Measurements from ENCODE around the gene ABI3BP.

Gene ABI3BP

GRCh38 chr3:100912976-100913545 is 80.2 kb downstream of the ABI3BP start:
- TF ChIP-seq CTCF (conservative IDR thresholded peaks at IDR 0.05; ENCODE audit: low read length) (no peak), EZH2phosphoT487 (IDR thresholded peaks at IDR 0.05; ENCODE audit: borderline replicate concordance) (no peak)
- no peak overlapping the region for H3K9ac ChIP-seq (ENCODE audit: low read depth, low read length, poor library complexity, severe bottlenecking)
- no peaks in the 10 kb centered on the region for H3K9me2 ChIP-seq (replicated peaks; ENCODE audit: low read depth, low read length)
- no peaks in the 10 kb centered on the region for H3F3A ChIP-seq (ENCODE audit: low read depth)
- H3K4me2 ChIP-seq (ENCODE audit: low read depth, low read length, poor library complexity, severe bottlenecking) = no peak overlapping the region
- no peaks in the 10 kb centered on the region for H3K4me1 ChIP-seq (ENCODE audit: insufficient read depth, low read length, poor library complexity, severe bottlenecking)
- H3K79me2 ChIP-seq (ENCODE audit: insufficient read depth, low read length) = no peaks in the 10 kb centered on the region
- H2AFZ ChIP-seq (ENCODE audit: low read length) = no peak overlapping the region
- H3K4me3 ChIP-seq (ENCODE audit: low read length, poor library complexity, severe bottlenecking) = no peak overlapping the region
- no peaks in the 10 kb centered on the region for H4K20me1 ChIP-seq (ENCODE audit: insufficient read depth, low read length, poor library complexity, severe bottlenecking)
- no peaks in the 10 kb centered on the region for H3K27me3 ChIP-seq (ENCODE audit: insufficient read depth, low read length, poor library complexity, severe bottlenecking)
- H3K36me3 ChIP-seq (ENCODE audit: insufficient read depth, low read length) = no peaks in the 10 kb centered on the region
- H3K9me3 ChIP-seq (ENCODE audit: insufficient read depth, low read depth, low read length) = no peaks in the 10 kb centered on the region

- TF ChIP-seq EZH2phosphoT487 (IDR thresholded peaks at IDR 0.05; ENCODE audit: borderline replicate concordance) (no peak), CTCF (conservative IDR thresholded peaks at IDR 0.05; ENCODE audit: low read length) (no peak)
- Histone ChIP-seq H3K79me2 (ENCODE audit: insufficient read depth, low read length) (no peaks in the 10 kb centered on the region), H3K36me3 (ENCODE audit: insufficient read depth, low read length) (no peaks in the 10 kb centered on the region), H3K9me3 (ENCODE audit: insufficient read depth, low read depth, low read length) (no peaks in the 10 kb centered on the region), H3K4me2 (ENCODE audit: low read depth, low read length, poor library complexity, severe bottlenecking) (no peak overlapping the region), H3F3A (ENCODE audit: low read depth) (no peaks in the 10 kb centered on the region), H2AFZ (ENCODE audit: low read length) (no peak overlapping the region), H3K9me2 (replicated peaks; ENCODE audit: low read depth, low read length) (no peaks in the 10 kb centered on the region), H4K20me1 (ENCODE audit: insufficient read depth, low read length, poor library complexity, severe bottlenecking) (no peaks in the 10 kb centered on the region), H3K27me3 (ENCODE audit: insufficient read depth, low read length, poor library complexity, severe bottlenecking) (no peaks in the 10 kb centered on the region), H3K4me3 (ENCODE audit: low read length, poor library complexity, severe bottlenecking) (no peak overlapping the region), H3K9ac (ENCODE audit: low read depth, low read length, poor library complexity, severe bottlenecking) (no peak overlapping the region), H3K4me1 (ENCODE audit: insufficient read depth, low read length, poor library complexity, severe bottlenecking) (no peaks in the 10 kb centered on the region)
Measured at GRCh38 chr3:100912571-100912970, 80.7 kb downstream of the ABI3BP start.

- no peaks in the 10 kb centered on the region for H3K9me2 ChIP-seq (replicated peaks; ENCODE audit: low read depth, low read length)
- no peak overlapping the region for H3K4me2 ChIP-seq (ENCODE audit: low read depth, low read length, poor library complexity, severe bottlenecking)
- H3K79me2 ChIP-seq (ENCODE audit: insufficient read depth, low read length) = no peaks in the 10 kb centered on the region
- no peak overlapping the region for H3K4me3 ChIP-seq (ENCODE audit: low read length, poor library complexity, severe bottlenecking)
- H3K9me3 ChIP-seq (ENCODE audit: insufficient read depth, low read depth, low read length) = no peaks in the 10 kb centered on the region
- H4K20me1 ChIP-seq (ENCODE audit: insufficient read depth, low read length, poor library complexity, severe bottlenecking) = no peaks in the 10 kb centered on the region
- H3F3A ChIP-seq (ENCODE audit: low read depth) = no peaks in the 10 kb centered on the region
- H3K4me1 ChIP-seq (ENCODE audit: insufficient read depth, low read length, poor library complexity, severe bottlenecking) = no peaks in the 10 kb centered on the region
- no peak overlapping the region for H2AFZ ChIP-seq (ENCODE audit: low read length)
- H3K36me3 ChIP-seq (ENCODE audit: insufficient read depth, low read length) = no peaks in the 10 kb centered on the region
- no peak for TF ChIP-seq EZH2phosphoT487 (IDR thresholded peaks at IDR 0.05; ENCODE audit: borderline replicate concordance)
- TF ChIP-seq CTCF (conservative IDR thresholded peaks at IDR 0.05; ENCODE audit: low read length) = no peak
- H3K9ac ChIP-seq (ENCODE audit: low read depth, low read length, poor library complexity, severe bottlenecking) = no peak overlapping the region
- no peaks in the 10 kb centered on the region for H3K27me3 ChIP-seq (ENCODE audit: insufficient read depth, low read length, poor library complexity, severe bottlenecking)
Measured at GRCh38 chr3:100911956-100912355, 81.3 kb downstream of the ABI3BP start.

Measured in Loucy (cell line).